GM03348 (cell line): ENCODE data around the gene PCDH9.

Experiments used
- DNase-seq: peaks from one replicate; pipeline ENCODE4 v3.0.0; 2012; ENCODE audit warnings: low spot score

Gene PCDH9

DNA sequence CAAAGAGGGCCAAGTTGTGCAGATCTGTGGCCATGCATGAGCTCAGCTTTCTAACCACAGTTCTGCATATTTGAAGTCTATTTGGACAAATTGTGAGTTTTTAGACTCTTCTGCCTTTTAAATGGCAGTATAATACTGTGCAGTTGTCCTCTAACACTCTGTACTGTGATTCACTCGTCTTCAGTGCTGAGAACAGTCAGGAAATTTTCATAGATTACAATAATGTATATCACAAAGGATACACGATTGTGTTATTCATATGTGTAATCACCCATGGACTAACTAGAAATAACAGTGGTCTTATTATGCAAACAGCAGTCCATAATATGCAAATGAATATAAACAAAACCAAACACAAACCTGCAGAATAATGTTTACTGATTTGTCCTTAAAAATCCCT lies 259.1 kb downstream of the PCDH9 start:
- DNase-seq: no peak

DNA sequence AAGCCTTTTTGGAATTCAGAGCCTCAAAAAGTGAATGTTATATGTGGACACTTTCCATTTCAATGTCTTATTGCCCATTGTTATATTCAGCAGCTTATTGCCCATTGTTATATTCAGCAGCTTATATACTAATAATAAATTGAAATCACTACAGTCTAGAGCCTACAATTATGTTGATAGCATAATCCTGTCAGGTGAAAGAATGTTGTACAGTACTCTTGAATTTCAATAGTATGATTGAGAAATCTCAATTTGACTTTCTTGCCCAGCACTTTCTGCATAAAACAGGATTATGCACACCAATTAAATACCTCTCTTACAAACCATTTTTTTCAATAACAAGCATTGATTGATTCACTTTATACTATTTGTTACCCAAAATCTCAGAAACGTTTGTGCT lies 260.8 kb downstream of the PCDH9 start:
- DNase-seq: no peak

DNA sequence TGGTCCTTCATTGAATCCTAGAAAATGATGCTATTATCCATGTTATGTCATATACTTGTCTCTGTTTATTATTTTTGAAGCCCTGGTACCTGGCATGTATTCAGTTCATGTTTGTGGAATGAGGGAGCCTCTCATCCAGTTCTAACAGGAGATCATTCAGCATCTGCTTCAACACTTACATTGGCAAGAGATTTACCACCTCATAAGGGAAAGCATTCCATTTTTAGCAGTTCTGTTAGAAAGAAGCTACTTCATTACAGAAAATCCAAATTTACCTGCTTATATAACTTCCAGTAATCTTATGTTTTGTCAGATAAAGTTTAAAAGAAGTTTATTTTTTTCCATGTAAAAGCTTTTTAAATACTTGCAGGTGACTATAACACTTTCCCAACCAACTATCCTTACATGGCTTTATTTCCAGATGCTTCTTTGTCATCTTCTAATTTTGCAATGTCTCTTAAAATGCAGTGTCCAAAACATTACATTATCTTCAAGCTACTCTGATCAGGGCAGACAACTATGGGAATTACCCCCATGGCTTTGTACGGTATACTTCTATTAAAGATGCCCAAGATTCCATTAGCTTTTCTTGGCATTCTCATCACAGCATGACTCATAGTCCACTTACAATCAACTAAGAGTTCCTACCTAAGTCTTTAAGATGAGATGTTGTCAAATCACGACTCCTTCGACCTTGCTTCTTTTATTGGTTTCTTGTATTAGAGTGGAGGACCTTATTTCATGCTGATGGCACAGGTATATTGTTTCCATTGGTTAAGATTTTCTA lies 262.1 kb downstream of the PCDH9 start:
- DNase-seq: no peak

DNA sequence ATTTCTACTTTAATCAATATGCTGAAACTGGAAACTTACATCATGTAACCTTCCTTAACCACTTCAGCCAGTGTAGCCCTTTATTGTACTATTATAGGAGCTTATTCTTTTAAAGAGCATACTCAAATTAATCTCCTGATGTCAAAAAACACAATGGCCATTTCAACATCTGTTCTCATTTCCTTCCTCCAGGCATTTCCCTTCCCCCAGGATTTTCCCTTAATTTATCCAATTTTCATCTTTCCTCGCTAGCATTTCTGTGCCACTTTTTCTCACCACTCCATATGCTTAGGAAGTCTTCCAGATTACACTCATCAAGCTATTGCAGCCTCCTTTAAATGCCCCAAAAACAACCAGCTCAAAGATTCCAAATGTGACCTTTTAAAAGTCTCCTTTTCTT lies 265.0 kb downstream of the PCDH9 start:
- no peak for DNase-seq

DNA sequence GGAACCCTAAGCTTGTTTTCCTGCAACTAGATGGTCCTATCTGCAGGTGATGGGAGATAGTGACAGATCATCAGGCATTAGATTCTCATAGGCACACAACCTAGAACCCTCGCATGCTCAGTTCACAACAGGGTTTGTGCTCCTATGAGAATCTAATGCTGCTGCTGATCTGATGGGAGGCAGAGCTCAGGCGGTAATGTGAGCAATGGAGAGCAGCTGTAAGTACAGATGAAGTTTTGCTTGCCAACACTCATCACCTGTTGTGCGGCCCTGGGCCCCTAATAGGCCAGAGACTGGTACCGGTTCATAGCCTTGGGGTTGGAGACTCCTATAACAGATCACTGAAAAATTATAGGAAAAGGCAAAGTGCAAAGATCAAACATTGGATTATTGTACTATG lies 267.2 kb downstream of the PCDH9 start:
- no peak for DNase-seq

DNA sequence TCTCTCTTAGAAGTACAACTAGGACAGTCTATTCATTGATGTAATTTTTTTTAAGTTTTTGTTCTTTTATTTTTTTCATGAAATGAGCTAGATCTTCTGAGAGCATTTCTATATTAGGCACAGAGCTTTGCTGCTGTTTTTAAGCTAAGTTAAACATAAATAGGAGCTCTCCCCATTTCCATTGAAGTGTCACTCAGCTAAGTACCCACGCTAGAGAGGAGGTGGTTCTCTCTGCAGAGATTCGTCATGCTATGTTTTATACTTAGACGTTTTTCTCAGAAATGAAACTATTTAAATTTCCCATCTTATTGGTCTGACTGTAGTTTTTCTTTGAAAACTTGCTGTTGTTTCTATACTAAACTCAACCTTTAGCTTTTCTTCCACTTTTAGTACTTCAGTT lies 271.5 kb downstream of the PCDH9 start:
- DNase-seq: no peak

DNA sequence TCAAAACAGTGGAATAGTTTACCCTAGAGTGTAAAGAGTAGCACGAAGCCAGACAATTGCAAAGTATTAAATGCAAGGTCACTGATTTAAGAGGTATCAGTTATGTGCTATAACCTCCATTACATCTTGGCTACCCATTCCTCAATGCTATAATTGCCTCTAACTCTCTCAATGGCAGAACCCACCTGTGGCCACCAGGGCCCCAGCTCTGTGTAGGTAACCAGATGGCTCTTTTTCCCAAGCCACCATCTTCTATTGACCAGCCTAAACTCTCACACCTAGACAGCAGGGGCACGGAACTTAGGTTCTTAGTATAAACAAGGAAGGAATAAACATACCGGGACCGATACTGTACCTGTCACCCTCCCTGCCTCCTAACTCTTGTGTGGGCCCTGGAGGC lies 277.6 kb downstream of the PCDH9 start:
- no peak for DNase-seq

DNA sequence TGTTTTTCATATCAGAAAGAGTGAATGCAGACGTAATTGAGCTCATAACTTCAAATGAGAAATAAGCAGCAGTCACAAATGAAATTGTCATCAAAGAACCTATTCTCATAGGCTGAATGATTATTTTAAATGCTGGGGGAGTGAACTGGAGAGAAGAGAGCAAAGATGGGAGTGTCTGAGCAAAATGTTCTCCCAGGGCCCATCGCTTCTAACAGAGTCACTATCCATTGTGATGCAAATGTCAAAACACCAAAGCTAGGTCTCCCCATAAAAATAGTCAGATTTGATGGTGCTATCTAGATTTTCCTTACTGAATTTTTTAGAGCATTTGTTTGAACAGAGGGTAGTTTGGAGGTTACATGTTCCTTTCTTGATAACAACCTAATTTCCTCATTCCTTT lies 278.7 kb downstream of the PCDH9 start:
- no peak for DNase-seq

DNA sequence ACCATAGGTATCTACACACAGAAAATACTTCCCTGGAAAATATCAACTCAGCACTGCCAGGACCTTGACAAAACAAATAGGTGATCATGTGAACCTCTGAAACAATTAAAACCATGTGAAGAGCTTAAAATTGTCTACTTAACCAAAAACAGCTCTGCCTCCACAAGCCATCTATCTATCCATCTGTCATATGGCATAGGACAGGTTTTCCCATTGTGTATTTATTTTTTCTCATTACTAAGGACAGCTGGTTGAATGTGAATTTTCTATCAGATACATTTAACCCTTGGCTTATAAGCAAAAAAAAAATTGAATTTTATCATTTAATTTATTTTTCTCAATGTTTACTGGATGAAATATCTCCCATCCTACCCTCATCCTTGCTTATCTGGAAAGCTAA lies 279.5 kb downstream of the PCDH9 start:
- no peak for DNase-seq

DNA sequence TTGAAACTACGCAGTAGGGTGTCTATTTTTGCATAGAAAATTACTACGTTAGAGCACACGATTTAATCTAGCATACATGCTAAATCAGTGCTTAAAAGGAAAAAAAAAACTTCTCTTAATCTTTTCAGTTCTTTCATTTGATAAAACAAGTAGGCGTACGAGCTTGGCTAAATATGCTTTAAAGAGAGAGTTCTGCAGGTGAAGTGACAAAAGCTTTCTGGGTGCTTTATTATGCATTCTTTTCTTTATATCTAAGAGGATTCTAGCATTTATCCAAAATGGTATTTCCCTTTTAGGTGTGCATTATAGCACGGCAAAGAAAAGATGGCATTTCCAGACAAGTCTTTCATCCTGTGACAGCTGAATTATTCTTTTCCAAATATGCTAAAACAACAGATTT lies 281.2 kb downstream of the PCDH9 start:
- DNase-seq: no peak

DNA sequence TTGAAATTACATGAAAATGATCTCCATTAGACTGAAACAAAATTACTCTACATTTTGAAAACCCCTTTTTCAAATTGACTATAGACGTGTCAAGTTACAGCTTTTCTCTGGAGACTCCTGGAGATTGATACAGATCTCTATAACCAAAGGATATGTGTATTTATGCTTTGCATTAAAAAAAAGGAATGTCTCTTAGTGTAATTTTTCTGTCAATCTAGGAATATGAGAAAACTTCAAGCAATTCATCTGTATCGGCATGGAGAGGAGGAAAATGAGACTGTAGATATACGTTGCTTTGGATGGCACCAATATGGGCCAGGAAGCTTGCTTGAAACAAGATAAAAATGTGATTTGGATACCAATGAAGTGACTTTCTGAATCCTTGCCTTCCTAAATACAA lies 286.6 kb downstream of the PCDH9 start:
- DNase-seq: no peak

DNA sequence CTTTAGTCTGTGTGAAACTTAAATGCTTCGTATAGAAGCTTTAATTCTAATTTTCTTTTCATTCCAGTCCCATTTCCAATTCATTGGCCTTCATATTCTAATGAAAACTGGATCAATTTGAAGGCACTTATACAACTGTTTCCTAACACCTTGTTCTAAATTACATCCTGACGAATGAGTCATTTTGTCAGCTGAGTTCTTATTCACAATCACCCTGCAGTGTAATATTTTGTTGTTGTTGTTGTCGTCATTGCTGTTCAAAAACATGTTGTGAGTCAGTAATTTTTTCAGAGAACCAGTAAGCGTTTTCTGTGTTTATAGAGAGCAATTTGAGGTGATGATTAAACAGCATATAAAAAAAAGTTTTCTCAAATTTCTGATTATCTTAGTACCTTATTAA lies 290.0 kb downstream of the PCDH9 start:
- DNase-seq: no peak

DNA sequence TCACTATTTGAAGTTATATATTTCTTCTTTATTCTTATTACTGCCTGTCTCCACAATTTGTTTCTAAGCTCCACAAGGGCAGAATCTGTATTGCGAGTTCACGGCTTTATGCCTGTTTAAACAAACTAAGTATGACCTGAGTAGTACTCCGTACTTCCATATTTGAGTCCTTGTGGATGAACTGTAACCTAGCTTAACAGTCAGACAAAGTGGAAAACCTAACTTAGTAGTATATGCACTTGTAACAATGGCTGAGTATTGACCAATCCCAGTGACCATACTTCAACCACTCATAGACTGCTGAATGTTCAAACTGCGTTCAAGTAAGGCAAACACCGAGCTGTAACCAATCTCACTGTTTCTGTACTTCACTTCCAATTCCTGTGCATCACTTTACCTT lies 292.7 kb downstream of the PCDH9 start:
- DNase-seq: no peak

DNA sequence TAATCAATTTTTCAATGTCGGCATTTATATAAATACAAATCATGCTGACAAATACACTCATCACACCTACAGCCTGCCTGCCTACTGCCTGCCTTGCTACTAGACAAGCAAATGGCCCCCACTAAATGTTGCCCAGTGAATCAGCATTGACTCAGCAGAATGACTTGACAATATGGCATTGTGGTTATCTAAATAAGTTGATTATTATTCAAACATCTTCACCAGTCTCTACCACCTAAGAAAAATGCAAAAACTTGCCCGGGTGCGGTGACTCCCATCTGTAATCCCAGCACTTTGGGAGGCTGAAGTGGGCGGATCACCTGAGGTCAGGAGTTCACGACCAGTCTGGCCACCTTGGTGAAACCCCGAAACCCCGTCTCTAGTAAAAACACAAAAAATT lies 296.1 kb downstream of the PCDH9 start:
- peak; percentile 2 for DNase-seq

DNA sequence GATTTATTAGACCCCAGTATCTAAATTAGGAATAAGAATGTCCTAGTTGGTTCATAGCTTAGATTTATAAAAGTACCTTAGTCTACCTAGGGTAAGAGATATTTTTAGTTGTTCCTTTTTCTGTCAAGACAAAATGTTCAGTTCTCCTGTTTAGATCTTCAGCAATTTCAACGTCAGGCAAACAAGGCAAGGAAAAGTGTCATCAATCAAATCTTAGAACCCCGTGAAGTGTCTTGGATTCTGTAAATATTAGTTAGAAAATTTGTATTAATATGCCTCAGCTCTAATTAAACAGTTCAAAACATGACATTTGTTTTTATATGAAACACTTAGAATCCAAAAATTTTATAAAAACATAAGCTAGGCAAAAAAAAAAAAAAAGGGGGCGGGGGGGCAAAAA lies 296.6 kb downstream of the PCDH9 start:
- DNase-seq: no peak

DNA sequence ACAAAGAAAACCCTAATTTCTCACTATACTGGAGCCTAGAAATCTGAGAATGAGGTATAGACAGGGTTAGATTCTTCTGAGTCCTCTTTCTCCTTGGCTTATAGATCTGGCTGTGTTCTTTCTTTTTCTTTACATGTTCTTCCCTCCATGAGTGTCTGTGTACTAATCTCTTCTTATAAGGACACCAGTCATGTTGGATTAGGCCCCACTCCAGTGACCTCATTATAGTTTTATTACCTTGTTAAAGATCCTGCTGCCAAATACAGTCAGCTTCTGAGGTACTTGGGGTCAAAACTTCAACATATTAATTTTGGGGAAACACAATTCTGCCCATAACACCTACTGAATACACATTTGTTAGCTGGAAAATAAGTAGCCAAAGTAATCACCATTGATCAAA lies 302.6 kb downstream of the PCDH9 start:
- DNase-seq: no peak

DNA sequence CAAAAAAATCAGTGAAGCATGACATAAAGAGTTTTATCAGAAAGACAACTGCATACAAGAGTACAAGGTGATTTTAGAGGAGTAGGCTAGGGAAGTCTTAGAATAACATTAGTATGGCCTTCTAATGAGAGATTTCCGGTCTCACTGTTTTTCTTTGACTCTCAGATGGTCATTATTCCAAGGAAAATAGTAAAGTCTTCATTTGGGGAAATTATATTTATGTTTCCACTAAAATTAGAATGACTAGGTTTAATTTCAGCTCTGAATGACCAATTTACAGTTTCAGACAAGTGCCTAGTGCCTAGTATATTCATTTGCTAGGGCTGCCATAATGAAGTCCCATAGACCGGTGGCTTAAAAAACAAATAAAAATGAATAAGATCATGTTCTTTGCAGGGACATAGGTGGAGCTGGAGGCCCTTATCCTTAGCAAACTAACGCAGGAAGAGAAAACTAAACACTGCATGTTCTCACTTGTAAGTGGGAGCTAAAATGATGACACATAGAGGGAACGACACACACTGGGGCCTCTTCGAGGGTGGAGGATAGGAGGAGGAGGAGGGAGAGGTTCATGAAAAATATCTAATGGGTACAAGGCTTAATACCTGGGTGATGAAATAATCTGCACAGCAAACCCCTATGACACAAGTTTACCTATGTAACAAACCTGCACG lies 303.1 kb downstream of the PCDH9 start:
- DNase-seq: no peak

DNA sequence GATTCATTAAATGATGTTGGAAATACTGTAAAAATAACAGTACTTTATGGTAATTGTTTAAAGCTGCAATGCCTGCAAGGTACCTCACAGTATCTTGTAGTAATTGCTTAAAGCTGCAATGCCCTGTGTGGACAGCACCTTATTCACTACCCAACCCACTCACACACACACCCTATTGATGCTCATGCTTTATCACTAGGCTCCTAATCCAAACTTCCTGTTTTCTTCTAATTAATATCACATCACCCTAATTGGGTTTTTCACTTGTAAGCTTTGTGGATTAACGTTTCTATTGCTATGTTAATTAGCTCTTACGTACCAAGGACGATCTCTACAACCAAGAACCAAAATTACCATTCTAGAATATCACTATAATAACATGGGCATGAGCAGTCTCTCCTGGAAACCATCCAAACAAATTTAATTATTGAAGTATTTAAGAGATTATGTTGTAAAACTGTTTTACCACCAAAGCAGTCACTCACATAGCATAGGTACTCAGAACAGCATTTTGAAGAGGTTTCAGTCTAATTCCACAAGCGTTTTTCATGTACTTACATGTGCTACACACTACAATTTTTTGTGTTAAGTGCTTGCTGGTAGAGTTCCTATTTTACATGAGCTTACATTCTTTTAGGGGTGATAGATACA lies 303.8 kb downstream of the PCDH9 start:
- DNase-seq: no peak

DNA sequence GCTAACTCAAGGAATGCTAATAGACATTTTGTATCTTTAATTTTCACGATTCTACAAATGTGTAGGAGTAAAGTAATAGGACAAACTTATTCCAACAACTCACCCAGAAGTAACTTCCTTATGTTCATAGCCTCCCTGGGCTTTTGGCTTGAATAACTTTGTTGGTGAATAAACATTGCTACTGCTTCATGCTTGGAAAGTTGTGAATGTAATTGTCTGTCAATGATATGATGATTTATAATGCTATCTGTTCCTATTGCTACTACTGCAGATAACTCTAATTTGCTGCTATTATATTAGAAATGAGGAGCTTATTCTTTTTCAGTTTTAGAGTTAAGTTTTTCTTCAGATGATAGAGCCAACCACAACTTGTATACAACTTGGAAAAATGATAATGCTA lies 307.7 kb downstream of the PCDH9 start:
- no peak for DNase-seq

DNA sequence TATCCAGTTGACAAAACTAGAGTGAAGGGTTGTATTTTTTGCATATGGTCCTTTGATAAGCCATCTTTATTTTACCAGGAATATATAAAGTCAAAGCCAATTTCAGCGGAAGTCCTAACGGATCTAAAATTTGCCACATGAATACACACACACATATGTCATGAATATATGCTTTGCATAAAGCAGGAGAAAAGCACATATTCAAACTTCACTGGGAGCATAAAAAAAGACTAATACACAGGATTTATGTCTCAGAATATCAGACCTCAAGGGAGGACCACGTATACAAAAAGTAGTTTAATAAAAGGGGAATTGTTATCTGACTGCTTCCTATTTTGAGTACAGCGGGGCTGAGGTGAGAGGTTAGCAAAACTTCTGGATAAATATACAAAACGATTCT lies 308.7 kb downstream of the PCDH9 start:
- no peak for DNase-seq

DNA sequence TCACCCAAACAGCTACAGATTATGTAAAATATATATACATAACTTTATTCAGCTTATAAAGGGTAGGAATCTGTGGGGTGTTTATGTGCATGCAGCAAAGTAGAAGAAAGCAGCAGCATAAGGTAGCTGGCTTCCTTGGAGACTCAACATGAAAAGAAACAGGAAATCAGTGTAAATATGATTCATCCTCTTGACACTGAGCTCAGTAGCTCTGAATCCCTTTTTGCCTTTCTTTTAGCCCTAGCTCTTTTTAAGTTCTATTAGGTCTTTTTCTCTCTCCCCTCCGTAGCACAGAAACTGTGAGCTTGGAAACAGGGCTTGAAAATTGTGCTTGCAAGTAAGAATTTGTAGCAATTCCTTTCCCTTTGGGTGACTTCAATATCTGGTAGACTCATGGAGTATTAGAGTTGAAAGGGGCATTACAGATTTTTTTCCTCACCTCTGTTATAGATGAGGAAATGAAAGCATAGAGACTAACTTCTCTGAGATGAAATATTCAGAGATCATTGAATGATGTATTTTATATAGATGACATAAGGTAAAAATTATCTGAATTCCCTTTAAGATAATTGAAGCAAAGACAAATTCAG lies 314.4 kb downstream of the PCDH9 start:
- no peak for DNase-seq

DNA sequence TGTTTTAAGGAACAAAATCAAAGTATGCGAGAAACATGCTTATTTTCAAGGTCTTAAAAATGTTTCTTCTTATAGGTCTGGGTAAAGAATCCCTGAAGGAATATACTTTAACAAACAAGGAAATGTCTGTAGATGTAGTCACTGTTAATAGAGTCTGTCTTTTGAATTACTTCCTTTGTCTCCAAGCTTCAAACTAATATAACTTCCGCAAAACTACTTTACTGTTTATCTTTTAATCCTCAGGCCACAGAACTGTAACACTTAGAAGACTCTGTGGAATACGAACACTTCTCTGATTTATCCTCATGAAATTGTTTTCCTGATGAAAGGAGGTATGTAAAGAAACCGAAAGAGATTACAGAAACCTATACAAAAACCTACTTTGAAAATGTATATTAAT lies 316.0 kb downstream of the PCDH9 start:
- DNase-seq: no peak

DNA sequence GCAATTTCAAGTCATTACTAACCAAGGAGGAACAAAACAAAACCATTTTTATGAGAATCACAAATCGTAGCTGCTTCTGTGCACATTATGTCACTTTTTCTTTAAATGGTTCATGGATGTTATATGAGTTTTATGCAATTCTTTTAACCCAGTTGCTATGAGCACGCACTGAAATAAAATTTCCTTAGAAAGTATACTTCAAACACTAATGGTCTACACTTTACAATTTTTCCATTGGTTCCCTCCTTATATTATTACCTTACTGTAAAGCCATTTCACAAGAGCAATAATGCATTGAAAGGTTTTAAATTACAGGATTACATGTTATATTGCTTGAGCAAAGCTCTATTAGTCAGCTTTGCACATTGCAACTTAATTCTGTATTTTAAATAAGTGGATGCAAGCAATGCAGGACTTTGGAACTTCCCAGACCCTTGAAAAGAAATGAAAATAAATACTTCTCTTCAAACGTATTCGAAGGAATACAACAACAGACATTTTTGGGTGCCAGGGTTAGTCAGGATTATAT lies 318.7 kb downstream of the PCDH9 start:
- DNase-seq: no peak
